B cell (primary cell): ENCODE results near the gene PCDHGB2.

Experiments
- CTCF ChIP-seq: fragments of 200-600 bp; IDR thresholded peaks from one replicate; pipeline ENCODE4 v1.8.0; 2022; ENCODE audit warnings: antibody characterized with exemption, mild to moderate bottlenecking
- EZH2 ChIP-seq: IDR thresholded peaks from 2 replicates; pipeline ENCODE4 v1.6.1; 2012; ENCODE audit warnings: borderline replicate concordance, low read depth, mild to moderate bottlenecking, moderate library complexity, low read length; ENCODE audit not compliant: insufficient read depth, poor library complexity, severe bottlenecking

- no peak for TF ChIP-seq CTCF
- TF ChIP-seq EZH2, result no peak
Measured at GRCh38 chr5:141338538-141339306, 21.1 kb upstream of the PCDHGB2 start, which contains the start of gene PCDHGA2.
